ENCODE data around the gene EDA.

EDA gene

DNA sequence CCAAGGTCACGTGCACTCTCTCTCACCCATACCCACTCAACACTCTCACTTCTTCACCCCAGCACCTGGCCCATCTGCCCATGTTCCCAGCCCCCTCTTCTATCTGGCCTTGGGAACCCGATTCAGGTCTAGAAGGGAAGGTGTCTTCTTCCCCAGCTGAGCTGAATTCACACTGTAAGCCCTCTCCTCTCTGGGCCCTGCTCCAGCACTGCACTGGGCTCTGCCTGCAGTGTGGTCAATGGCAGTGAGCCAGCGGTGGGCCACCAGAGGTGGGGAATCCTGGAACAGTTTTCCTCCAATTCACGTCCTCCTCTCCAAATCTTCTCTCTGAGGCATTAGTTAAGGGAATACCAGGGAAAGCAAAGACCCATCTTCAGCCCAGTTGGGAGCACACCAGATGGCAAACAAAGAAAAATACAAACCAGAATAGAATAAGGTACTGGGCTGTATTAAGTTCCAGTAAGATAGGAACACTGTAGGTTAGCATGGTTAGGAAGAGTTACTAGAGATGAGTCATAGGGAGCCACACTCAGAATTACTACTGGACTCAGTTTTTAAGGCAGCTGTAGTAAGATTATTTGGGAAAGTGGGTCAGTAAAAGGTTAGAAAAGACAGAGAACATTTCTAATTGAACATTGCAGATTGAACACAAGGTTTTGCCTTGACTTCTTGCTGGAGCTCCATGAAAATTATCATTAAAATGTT, 428.8 kb downstream of the EDA start:
- Histone ChIP-seq H3K4me3 (ENCODE audit: low read length) (no peak overlapping the region), H3K9me3 (ENCODE audit: control insufficient read depth, low read depth, low read length) (peaks cover 9% of the 10 kb centered on the region), H3K4me1 (ENCODE audit: control insufficient read depth, low read depth, low read length) (no peaks in the 10 kb centered on the region), H3K9ac (ENCODE audit: low read length) (no peak overlapping the region), H3K27ac (ENCODE audit: low read length) (no peak overlapping the region), H3K27me3 (ENCODE audit: control insufficient read depth, insufficient read depth, low read length) (no peaks in the 10 kb centered on the region), H3K36me3 (ENCODE audit: control insufficient read depth, low read depth, low read length) (no peaks in the 10 kb centered on the region)

DNA sequence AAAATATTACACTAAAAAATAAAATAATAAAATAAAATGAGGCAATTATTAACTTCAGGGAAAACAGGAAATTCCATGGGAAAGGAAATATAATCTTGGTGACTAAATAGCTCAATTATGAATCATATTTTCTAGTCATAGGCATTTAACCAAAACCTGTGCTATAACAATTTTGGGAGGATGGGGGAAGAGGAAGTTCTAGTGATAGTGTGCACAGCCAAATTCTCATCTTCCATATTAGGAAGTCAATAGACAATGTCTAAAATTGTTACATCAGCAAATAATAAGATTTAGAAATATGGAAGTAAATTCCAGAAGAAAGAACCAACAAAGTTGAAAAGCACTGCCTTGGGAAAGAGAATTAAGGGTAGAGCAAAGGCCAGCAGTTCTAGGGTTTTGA, 431.1 kb downstream of the EDA start:
- Histone ChIP-seq H3K9me3 (ENCODE audit: control insufficient read depth, low read depth, low read length) (peaks cover 7% of the 10 kb centered on the region), H3K27me3 (ENCODE audit: control insufficient read depth, insufficient read depth, low read length) (no peaks in the 10 kb centered on the region), H3K36me3 (ENCODE audit: control insufficient read depth, low read depth, low read length) (no peaks in the 10 kb centered on the region), H3K4me3 (ENCODE audit: low read length) (no peak overlapping the region), H3K4me1 (ENCODE audit: control insufficient read depth, low read depth, low read length) (no peaks in the 10 kb centered on the region), H3K9ac (ENCODE audit: low read length) (no peak overlapping the region), H3K27ac (ENCODE audit: low read length) (no peak overlapping the region)

DNA sequence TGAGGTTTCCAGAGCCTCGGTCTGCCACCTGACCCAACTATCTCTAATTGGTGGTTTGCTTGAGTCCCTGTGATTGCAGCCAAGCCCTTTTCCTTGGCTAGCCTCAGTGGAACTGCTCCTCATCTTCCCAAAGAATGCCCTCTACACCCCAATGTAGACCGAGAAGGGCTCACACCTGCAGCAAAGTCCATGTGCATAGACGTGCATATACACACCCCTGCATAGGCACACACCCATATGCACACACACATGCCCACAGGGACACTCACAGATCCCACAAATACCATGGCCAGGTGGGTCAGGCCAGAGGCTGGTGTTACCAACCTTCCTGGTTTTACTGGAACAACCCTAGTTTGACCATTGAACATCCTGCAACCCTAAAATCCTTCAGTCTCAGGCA, 433.5 kb downstream of the EDA start:
- Histone ChIP-seq H3K9ac (ENCODE audit: low read length) (no peak overlapping the region), H3K36me3 (ENCODE audit: control insufficient read depth, low read depth, low read length) (no peaks in the 10 kb centered on the region), H3K4me1 (ENCODE audit: control insufficient read depth, low read depth, low read length) (no peaks in the 10 kb centered on the region), H3K27me3 (ENCODE audit: control insufficient read depth, insufficient read depth, low read length) (no peaks in the 10 kb centered on the region), H3K27ac (ENCODE audit: low read length) (no peak overlapping the region), H3K9me3 (ENCODE audit: control insufficient read depth, low read depth, low read length) (peaks cover 7% of the 10 kb centered on the region), H3K4me3 (ENCODE audit: low read length) (no peak overlapping the region)

DNA sequence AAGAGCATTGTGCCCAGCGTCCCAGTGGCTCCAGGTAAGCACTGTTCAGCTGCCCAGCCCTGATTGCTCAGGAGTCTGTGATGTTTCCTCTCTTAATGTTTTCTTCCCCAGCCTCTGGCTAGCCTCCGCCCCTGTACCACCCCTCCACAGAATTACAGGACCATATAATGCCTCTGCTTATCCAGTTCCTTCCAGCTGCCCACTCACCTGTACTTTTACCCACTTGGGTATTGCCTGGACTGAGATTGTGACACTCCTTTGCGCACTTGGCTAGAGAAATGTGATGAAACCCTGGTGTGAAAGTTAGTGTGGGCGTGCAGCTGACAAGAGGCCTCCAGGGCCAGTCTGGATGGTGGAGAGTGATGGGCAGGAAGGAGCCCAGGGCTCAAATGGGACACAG, 434.0 kb downstream of the EDA start, which contains the start of gene AWAT2:
TSS of gene AWAT2 (minus strand) at position 14 of the 400 bp plus-strand sequence. CDS start at position 8, 6 bp downstream.
- Histone ChIP-seq H3K4me1 (ENCODE audit: control insufficient read depth, low read depth, low read length) (no peaks in the 10 kb centered on the region), H3K9me3 (ENCODE audit: control insufficient read depth, low read depth, low read length) (peaks cover 10% of the 10 kb centered on the region), H3K27ac (ENCODE audit: low read length) (no peak within 1 kb of the TSS), H3K27me3 (ENCODE audit: control insufficient read depth, insufficient read depth, low read length) (no peaks in the 10 kb centered on the region), H3K9ac (ENCODE audit: low read length) (no peak within 1 kb of the TSS), H3K36me3 (ENCODE audit: control insufficient read depth, low read depth, low read length) (no peaks in the 10 kb centered on the region), H3K4me3 (ENCODE audit: low read length) (no peak within 1 kb of the TSS)

DNA sequence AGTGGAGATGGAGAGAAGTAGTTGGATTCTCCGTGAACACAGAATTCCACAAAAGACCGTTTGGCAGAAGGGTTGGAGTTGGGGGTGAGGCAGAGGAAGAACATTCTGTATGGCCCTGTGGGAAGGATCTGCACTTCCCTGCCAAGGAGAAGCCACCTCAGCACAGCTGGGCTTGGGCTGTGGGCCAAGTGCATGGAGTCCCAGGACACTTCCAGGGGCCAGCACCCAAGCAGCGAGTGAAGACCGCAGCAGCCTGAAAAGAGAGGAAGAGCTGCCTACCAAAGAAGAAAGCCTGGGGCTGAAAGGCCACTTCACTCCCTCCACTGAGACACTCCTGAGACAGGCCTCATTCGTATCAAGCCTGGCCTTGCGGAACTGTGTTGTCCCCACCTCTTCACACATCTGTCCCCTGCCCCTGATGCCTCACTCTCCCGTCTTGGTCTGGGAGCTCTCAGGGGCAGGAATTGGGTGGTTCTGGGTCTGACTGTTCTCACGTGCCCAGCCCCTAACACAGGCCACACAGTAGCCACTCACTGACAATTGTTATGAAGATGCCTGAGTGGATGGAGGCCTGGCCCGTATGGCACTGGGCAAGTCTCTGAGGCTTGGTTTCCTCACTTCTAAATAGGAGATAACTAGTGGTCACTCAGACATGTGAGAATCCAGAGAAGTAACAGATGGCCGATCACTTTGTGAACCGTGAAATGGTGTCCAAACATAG, 437.1 kb downstream of the EDA start:
- Histone ChIP-seq H3K9me3 (ENCODE audit: control insufficient read depth, low read depth, low read length) (peaks cover 13% of the 10 kb centered on the region), H3K4me1 (ENCODE audit: control insufficient read depth, low read depth, low read length) (no peaks in the 10 kb centered on the region), H3K27me3 (ENCODE audit: control insufficient read depth, insufficient read depth, low read length) (no peaks in the 10 kb centered on the region), H3K9ac (ENCODE audit: low read length) (no peak overlapping the region), H3K36me3 (ENCODE audit: control insufficient read depth, low read depth, low read length) (no peaks in the 10 kb centered on the region), H3K4me3 (ENCODE audit: low read length) (no peak overlapping the region), H3K27ac (ENCODE audit: low read length) (no peak overlapping the region)

DNA sequence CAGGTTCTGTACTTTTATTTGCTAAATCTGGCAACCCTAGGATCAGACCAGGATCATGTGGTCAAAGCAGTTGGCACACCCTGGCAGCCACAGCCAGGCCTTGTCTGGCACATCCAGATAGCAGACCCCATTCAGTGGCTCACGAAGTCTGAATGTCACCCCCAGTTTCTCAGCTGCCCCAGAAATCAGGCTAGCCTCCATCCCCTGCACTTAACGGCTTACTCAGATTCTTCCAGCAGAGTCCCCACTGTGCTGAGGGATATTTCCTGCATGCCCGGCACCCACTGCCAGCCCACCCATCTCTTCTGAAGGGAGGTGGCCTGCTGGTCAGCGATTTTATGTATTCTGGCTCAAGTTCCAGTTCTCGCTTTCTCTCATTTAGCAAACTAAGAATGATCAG, 438.5 kb downstream of the EDA start:
- H3K36me3 ChIP-seq (ENCODE audit: control insufficient read depth, low read depth, low read length), result no peaks in the 10 kb centered on the region
- peaks cover 13% of the 10 kb centered on the region for H3K9me3 ChIP-seq (ENCODE audit: control insufficient read depth, low read depth, low read length)
- H3K4me1 ChIP-seq (ENCODE audit: control insufficient read depth, low read depth, low read length), result no peaks in the 10 kb centered on the region
- no peak overlapping the region for H3K27ac ChIP-seq (ENCODE audit: low read length)
- H3K27me3 ChIP-seq (ENCODE audit: control insufficient read depth, insufficient read depth, low read length), result no peaks in the 10 kb centered on the region
- no peak overlapping the region for H3K4me3 ChIP-seq (ENCODE audit: low read length)
- no peak overlapping the region for H3K9ac ChIP-seq (ENCODE audit: low read length)

DNA sequence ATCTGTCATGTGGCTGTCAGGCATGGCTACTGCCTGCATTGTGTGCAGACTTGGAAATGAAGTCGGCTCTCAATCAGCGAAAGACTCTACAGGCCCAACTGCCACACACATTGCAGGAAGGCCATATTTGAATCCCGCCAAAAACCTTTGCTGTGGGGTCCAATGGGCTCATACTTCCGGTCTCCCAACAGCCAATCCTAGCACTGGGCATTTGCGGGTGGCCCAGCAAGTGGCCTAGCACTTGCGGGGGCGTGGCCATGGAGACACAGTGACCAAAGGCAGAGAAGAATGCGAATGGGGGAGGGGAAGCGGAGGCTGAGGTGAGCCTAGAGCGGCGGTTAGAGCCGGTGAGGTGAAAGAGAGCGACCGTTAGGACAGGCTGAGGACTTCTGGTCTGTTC, 446.2 kb downstream of the EDA start, which contains the start of gene OTUD6A:
TSS of gene OTUD6A (plus strand) at position 382 of the 400 bp plus-strand sequence. CDS start 68 bp downstream, outside the sequence.
- Histone ChIP-seq H3K4me1 (ENCODE audit: control insufficient read depth, low read depth, low read length) (no peaks in the 10 kb centered on the region), H3K4me3 (ENCODE audit: low read length) (no peak within 1 kb of the TSS), H3K36me3 (ENCODE audit: control insufficient read depth, low read depth, low read length) (no peaks in the 10 kb centered on the region), H3K9ac (ENCODE audit: low read length) (no peak within 1 kb of the TSS), H3K27ac (ENCODE audit: low read length) (no peak within 1 kb of the TSS), H3K9me3 (ENCODE audit: control insufficient read depth, low read depth, low read length) (peaks cover 3% of the 10 kb centered on the region), H3K27me3 (ENCODE audit: control insufficient read depth, insufficient read depth, low read length) (no peaks in the 10 kb centered on the region)

DNA sequence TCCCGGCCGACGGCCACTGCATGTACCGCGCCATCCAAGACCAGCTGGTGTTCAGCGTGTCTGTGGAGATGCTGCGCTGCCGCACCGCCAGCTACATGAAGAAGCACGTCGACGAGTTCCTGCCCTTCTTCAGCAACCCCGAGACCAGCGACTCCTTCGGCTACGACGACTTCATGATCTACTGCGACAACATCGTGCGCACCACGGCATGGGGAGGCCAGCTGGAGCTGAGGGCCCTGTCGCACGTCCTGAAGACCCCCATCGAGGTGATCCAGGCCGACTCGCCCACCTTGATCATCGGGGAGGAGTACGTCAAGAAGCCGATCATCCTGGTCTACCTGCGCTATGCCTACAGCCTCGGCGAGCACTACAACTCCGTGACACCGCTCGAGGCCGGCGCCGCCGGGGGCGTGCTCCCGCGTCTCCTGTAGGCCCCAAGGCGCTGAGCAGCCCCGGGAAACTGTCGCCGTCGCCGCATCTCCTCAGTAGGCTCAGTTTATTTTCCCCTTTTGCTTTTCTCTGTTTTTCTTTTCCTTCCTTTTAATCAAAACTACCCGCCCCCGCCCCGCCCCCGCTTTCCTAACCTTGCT, 447.1 kb downstream of the EDA start:
- Histone ChIP-seq H3K9me3 (ENCODE audit: control insufficient read depth, low read depth, low read length) (peaks cover 3% of the 10 kb centered on the region), H3K4me3 (ENCODE audit: low read length) (no peak overlapping the region), H3K4me1 (ENCODE audit: control insufficient read depth, low read depth, low read length) (no peaks in the 10 kb centered on the region), H3K27ac (ENCODE audit: low read length) (no peak overlapping the region), H3K27me3 (ENCODE audit: control insufficient read depth, insufficient read depth, low read length) (no peaks in the 10 kb centered on the region), H3K36me3 (ENCODE audit: control insufficient read depth, low read depth, low read length) (no peaks in the 10 kb centered on the region), H3K9ac (ENCODE audit: low read length) (no peak overlapping the region)

DNA sequence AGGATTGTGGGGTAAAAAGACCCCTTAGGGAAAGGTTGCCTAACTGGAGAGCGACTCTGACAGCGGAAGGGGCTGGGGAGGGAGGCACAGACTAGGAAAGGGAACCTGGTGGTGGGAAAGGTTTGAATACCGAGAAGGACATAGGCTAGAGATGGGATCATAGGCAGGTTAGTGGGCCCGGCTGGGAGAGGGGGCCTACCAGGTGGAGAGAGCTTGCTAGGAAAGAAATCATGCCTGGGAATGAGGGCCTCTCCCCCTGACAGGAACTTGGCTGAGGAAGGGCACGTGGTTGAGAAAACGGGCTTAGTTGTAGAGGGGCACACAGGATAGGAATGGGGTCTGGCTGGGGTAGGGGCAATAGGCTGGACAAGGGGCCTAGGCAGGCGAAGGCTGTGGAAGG, 450.7 kb downstream of the EDA start:
- Histone ChIP-seq H3K9me3 (ENCODE audit: control insufficient read depth, low read depth, low read length) (peaks cover 3% of the 10 kb centered on the region), H3K36me3 (ENCODE audit: control insufficient read depth, low read depth, low read length) (no peaks in the 10 kb centered on the region), H3K9ac (ENCODE audit: low read length) (no peak overlapping the region), H3K27ac (ENCODE audit: low read length) (no peak overlapping the region), H3K4me1 (ENCODE audit: control insufficient read depth, low read depth, low read length) (no peaks in the 10 kb centered on the region), H3K4me3 (ENCODE audit: low read length) (no peak overlapping the region), H3K27me3 (ENCODE audit: control insufficient read depth, insufficient read depth, low read length) (no peaks in the 10 kb centered on the region)

DNA sequence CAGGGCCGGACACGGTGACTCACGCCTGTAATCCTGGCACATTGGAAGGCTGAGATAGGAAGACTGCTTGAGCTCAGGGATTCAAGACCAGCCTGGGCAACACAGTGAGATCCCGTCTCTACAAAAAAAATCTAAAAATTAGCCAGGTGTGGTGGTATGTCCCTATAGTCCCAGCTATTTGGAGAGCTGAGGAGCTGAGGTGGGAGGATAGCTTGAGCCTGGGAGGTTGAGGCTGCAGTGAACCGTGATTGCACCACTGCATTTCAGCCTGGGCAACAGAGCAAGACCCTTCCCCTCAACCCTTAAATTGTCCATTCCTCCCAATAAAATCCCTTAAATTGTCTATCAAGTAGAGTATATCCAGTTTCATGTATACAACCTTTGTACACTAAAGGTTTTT, 463.4 kb downstream of the EDA start:
- no peak overlapping the region for H3K4me3 ChIP-seq (ENCODE audit: low read length)

DNA sequence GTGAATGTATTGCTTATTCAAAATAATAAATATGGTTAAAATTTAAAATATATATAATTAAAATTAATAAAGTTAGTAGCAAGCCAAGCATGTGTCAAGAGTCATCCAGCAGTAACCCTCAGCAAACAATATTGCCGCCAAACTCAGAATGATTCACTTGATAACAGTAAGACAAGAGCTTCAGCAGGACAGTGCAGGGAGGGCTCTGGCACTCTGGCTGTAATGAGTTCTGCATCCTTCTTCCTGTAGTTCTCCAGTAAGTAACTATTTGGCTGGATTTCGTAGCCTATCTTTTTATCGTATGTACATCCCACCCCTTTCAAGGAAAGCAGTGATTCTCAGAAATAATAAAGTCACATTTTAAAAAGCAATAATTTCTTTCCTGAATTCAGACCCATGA, 464.0 kb downstream of the EDA start:
- Histone ChIP-seq H3K27ac (ENCODE audit: low read length) (no peak overlapping the region), H3K36me3 (ENCODE audit: control insufficient read depth, low read depth, low read length) (no peaks in the 10 kb centered on the region), H3K4me3 (ENCODE audit: low read length) (no peak overlapping the region), H3K9ac (ENCODE audit: low read length) (no peak overlapping the region), H3K9me3 (ENCODE audit: control insufficient read depth, low read depth, low read length) (peaks cover 14% of the 10 kb centered on the region), H3K4me1 (ENCODE audit: control insufficient read depth, low read depth, low read length) (peaks cover 1% of the 10 kb centered on the region), H3K27me3 (ENCODE audit: control insufficient read depth, insufficient read depth, low read length) (no peaks in the 10 kb centered on the region)

More for the DNA sequence above, 463.4 kb downstream of the EDA start:
- no peaks in the 10 kb centered on the region for H3K4me1 ChIP-seq (ENCODE audit: control insufficient read depth, low read depth, low read length)
- H3K36me3 ChIP-seq (ENCODE audit: control insufficient read depth, low read depth, low read length), result no peaks in the 10 kb centered on the region
- H3K9ac ChIP-seq (ENCODE audit: low read length), result no peak overlapping the region
- H3K27me3 ChIP-seq (ENCODE audit: control insufficient read depth, insufficient read depth, low read length), result no peaks in the 10 kb centered on the region
- peaks cover 14% of the 10 kb centered on the region for H3K9me3 ChIP-seq (ENCODE audit: control insufficient read depth, low read depth, low read length)
- H3K27ac ChIP-seq (ENCODE audit: low read length), result no peak overlapping the region

Data from iPS-18a (cell line).